ENCODE measurements around the gene LRP4.

Gene LRP4

DNA sequence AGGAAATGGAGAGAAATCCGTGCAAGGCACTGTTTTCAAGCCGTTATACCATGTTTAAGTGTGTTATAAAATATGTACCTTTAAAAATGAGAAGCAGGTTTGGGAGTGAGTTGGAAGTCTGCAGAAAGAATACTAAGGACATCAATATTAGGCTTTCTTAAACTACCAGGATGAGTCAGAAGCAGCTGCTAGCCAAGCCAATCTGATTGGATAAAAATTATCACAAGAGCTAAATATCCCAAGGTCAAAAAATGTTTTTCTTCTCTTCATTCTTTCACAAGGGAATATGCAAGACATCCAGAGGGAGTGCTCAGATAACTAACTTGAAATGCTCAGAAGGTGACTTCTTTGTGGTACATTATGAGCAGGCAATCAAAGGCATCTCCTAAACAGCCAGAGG is 53.0 kb downstream of the LRP4 start:
- Histone ChIP-seq H3K27me3 (ENCODE audit: insufficient read depth, low read depth, severe bottlenecking) (no peaks in the 10 kb centered on the region), H3K4me3 (ENCODE audit: low read depth, low read length) (no peak overlapping the region), H3K27ac (no peak overlapping the region), H3K36me3 (peaks cover 62% of the 10 kb centered on the region), H3K9me3 (ENCODE audit: severe bottlenecking) (no peaks in the 10 kb centered on the region)
- TF ChIP-seq, protein P1, sequence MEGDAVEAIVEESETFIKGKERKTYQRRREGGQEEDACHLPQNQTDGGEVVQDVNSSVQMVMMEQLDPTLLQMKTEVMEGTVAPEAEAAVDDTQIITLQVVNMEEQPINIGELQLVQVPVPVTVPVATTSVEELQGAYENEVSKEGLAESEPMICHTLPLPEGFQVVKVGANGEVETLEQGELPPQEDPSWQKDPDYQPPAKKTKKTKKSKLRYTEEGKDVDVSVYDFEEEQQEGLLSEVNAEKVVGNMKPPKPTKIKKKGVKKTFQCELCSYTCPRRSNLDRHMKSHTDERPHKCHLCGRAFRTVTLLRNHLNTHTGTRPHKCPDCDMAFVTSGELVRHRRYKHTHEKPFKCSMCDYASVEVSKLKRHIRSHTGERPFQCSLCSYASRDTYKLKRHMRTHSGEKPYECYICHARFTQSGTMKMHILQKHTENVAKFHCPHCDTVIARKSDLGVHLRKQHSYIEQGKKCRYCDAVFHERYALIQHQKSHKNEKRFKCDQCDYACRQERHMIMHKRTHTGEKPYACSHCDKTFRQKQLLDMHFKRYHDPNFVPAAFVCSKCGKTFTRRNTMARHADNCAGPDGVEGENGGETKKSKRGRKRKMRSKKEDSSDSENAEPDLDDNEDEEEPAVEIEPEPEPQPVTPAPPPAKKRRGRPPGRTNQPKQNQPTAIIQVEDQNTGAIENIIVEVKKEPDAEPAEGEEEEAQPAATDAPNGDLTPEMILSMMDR (IDR thresholded peaks at IDR 0.05; ENCODE audit: low read depth, low read length), result no peak
- no peak for DNase-seq

DNA sequence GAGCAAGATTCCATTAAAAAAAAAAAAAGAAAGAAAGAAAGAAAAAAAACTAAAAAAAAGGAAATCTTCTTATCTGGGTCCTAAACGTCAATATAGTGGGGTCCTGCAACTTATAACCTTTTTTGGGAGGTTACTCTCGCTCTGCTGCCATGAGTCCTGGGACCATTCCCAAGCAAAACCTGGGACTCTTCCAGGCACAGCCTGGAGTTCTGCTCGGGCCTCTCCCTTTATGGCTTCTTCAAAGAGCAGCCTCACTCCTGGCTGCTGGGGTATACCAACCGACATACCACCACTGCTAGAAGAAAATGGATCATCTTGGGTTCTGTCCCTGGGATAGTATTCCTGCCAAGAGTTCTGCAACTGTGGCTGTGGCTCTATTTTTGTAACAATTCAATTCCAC is 58.1 kb downstream of the LRP4 start:
- no peaks in the 10 kb centered on the region for H3K9me3 ChIP-seq (ENCODE audit: severe bottlenecking)
- peaks cover 52% of the 10 kb centered on the region for H3K36me3 ChIP-seq
- DNase-seq, result no peak

GRCh38 chr11:46858920-46859546 is 59.3 kb downstream of the LRP4 start:
- Histone ChIP-seq H3K27me3 (ENCODE audit: insufficient read depth, low read depth, severe bottlenecking) (no peaks in the 10 kb centered on the region), H3K4me3 (ENCODE audit: low read depth, low read length) (no peak overlapping the region), H3K27ac (no peak overlapping the region), H3K36me3 (peaks cover 45% of the 10 kb centered on the region), H3K9me3 (ENCODE audit: severe bottlenecking) (no peaks in the 10 kb centered on the region)
- TF ChIP-seq, protein P1 (IDR thresholded peaks at IDR 0.05; ENCODE audit: low read depth, low read length), result no peak
- no peak for DNase-seq

More for the DNA sequence above, 58.1 kb downstream of the LRP4 start:
- H3K27ac ChIP-seq, result no peak overlapping the region
- H3K27me3 ChIP-seq (ENCODE audit: insufficient read depth, low read depth, severe bottlenecking), result no peaks in the 10 kb centered on the region
- H3K4me3 ChIP-seq (ENCODE audit: low read depth, low read length), result no peak overlapping the region
- TF ChIP-seq, protein P1 (IDR thresholded peaks at IDR 0.05; ENCODE audit: low read depth, low read length), result no peak

DNA sequence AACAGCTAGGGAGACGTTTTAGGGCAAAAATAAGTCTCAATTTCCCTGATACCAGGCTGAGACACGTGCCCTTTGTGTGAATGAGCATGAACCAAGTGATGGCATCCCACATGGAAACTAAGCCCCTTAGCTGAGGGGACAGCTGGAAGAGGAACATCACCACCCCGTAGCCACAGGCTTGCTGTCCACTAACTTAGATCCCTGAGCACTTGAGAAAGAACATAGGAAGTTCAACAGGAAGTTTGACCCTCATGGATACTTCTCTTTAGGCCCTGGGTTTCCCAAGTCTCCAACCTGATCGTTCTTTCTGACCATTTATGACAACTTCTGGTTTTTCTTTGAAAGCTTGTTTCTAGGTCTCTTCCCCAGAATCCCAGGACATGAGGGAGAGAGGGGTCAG is 60.7 kb downstream of the LRP4 start:
- Histone ChIP-seq H3K27ac (no peak overlapping the region), H3K36me3 (peaks cover 33% of the 10 kb centered on the region), H3K4me3 (ENCODE audit: low read depth, low read length) (no peak overlapping the region), H3K9me3 (ENCODE audit: severe bottlenecking) (no peaks in the 10 kb centered on the region), H3K27me3 (ENCODE audit: insufficient read depth, low read depth, severe bottlenecking) (no peaks in the 10 kb centered on the region)
- DNase-seq, result no peak
- TF ChIP-seq, protein P1 (IDR thresholded peaks at IDR 0.05; ENCODE audit: low read depth, low read length), result no peak

- TF ChIP-seq, protein P1 (IDR thresholded peaks at IDR 0.05; ENCODE audit: low read depth, low read length), result no peak
- Histone ChIP-seq H3K4me3 (ENCODE audit: low read depth, low read length) (no peak overlapping the region), H3K9me3 (ENCODE audit: severe bottlenecking) (no peaks in the 10 kb centered on the region)
These were observed 61.6 kb downstream of the LRP4 start for GRCh38 chr11:46856605-46857343.

More at GRCh38 chr11:46856605-46857343, 61.6 kb downstream of the LRP4 start:
- no peak for DNase-seq
- Histone ChIP-seq H3K36me3 (peaks cover 28% of the 10 kb centered on the region), H3K27me3 (ENCODE audit: insufficient read depth, low read depth, severe bottlenecking) (no peaks in the 10 kb centered on the region), H3K27ac (no peak overlapping the region)

Measured in WERI-Rb-1 (cell line).